Esophagus squamous epithelium (tissue), 4 donors: ENCODE data around the gene PDE7B.

ENCODE experiments used
- CTCF ChIP-seq, 6 experiments: fragments of 450-650 bp in 4 of 6; fragments of 200-600 bp in 2 of 6; sonication (generic) in 2 of 6; IDR thresholded peaks; one replicate each; pipeline ENCODE4 v1.5.1; 2016 to 2019; ENCODE audit warnings: antibody characterized with exemption in 6 of 6, mild to moderate bottlenecking in 4 of 6, moderate library complexity in 4 of 6
- POLR2A ChIP-seq, 4 donors: fragments of 450-650 bp; IDR thresholded peaks; one replicate each; pipeline ENCODE4 v1.6.1; 2017; ENCODE audit warnings: antibody characterized with exemption in 4 of 4, mild to moderate bottlenecking in 4 of 4, moderate library complexity in 3 of 4

- no peak for TF ChIP-seq CTCF (IDR thresholded peaks at IDR 0.05)
- TF ChIP-seq POLR2A (IDR thresholded peaks at IDR 0.05): no peak
Measured at GRCh38 chr6:135870722-135871121, 19.2 kb downstream of the PDE7B start.
